Activated naive CD8-positive, alpha-beta T cell treated with anti-CD3 and anti-CD28 coated beads, Interleukin-2, amount 50 U/mL, for 24 hours (primary cell): ENCODE measurements around the gene S100A12.

Experiments used
- ATAC-seq: fragments of 150-1000 bp; cut with Tn5 transposase; one replicate; pipeline ENCODE4 v1.10.0; 2021
- DNase-seq: peaks from one replicate; pipeline ENCODE4 v3.0.0; 2021
- H3K27ac Mint-ChIP-seq: one replicate; pipeline ENCODE4 v1.8.0; 2021; ENCODE audit warnings: mild to moderate bottlenecking, mixed read lengths
- H3K27me3 Mint-ChIP-seq: one replicate; pipeline ENCODE4 v1.8.0; 2021; ENCODE audit warnings: mixed read lengths
- H3K36me3 Mint-ChIP-seq: one replicate; pipeline ENCODE4 v1.8.0; 2021; ENCODE audit warnings: low read depth, mixed read lengths
- H3K4me1 Mint-ChIP-seq: one replicate; pipeline ENCODE4 v1.8.0; 2021; ENCODE audit warnings: mixed read lengths
- H3K4me3 Mint-ChIP-seq: one replicate; pipeline ENCODE4 v1.8.0; 2021; ENCODE audit warnings: mild to moderate bottlenecking, moderate library complexity, mixed read lengths
- H3K9me3 Mint-ChIP-seq: one replicate; pipeline ENCODE4 v1.8.0; 2021; ENCODE audit warnings: mixed read lengths

Gene S100A12

GRCh38 chr1:153389973-153390879, 14.8 kb upstream of the S100A12 start:
- no peak for DNase-seq
- Mint-ChIP-seq H3K27me3 (peaks cover 12% of the 10 kb centered on the region), H3K27ac (no peak overlapping the region), H3K4me3 (no peak overlapping the region), H3K9me3 (no peaks in the 10 kb centered on the region), H3K4me1 (peaks cover 2% of the 10 kb centered on the region), H3K36me3 (no peaks in the 10 kb centered on the region)
- ATAC-seq: no peak

GRCh38 chr1:153389401-153389800, 14.0 kb upstream of the S100A12 start:
- ATAC-seq (no peak), DNase-seq (no peak)
- Mint-ChIP-seq H3K36me3 (no peaks in the 10 kb centered on the region), H3K27me3 (peaks cover 10% of the 10 kb centered on the region), H3K4me3 (no peak overlapping the region), H3K27ac (no peak overlapping the region), H3K9me3 (no peaks in the 10 kb centered on the region), H3K4me1 (peaks cover 2% of the 10 kb centered on the region)

- no peak overlapping the region for H3K4me3 Mint-ChIP-seq
- H3K36me3 Mint-ChIP-seq: no peaks in the 10 kb centered on the region
- no peak for ATAC-seq
- H3K4me1 Mint-ChIP-seq: peaks cover 2% of the 10 kb centered on the region
- H3K9me3 Mint-ChIP-seq: no peaks in the 10 kb centered on the region
- H3K27me3 Mint-ChIP-seq: peaks cover 8% of the 10 kb centered on the region
- no peak for DNase-seq
- no peak overlapping the region for H3K27ac Mint-ChIP-seq
These were observed 12.4 kb upstream of the S100A12 start for GRCh38 chr1:153387785-153388184.

DNA sequence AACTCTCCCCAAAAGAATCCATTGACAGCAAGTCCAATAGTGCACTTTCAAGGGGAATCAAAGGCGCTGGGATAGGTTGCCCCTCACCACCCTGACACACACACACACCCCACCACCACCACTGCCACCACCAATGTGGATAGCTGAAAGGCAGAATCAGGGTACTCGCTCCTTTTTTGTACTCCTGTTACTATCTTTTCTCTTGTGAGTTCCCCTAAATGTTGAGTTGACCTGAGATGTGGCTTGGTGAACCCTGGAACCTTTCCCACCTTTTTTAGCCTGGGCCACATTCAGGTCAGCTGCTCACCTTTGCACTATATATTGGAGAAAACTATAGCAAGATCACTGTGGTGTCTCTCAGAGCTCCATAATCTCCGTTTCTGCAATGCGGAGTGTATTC, 11.6 kb upstream of the S100A12 start:
- H3K9me3 Mint-ChIP-seq: peaks cover 7% of the 10 kb centered on the region

DNA sequence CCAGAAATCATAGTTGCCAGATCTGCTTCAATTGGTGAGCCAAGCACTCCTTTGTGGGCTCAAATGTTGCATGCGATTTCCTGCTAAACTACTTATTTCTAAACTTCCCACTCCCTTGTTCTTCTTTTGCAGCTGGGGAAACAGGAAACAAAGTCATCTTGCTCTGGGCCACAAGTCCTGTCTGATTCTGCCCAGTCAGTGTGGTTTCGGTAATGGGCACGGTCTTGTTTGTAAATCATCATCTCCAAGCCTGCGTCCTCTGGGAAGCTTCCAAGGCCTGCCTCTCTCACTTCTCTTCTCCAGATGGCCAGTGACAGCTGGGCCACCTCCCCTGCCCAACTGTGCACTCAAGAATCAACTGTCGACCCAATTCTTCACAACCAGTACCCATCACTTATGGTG, 11.1 kb upstream of the S100A12 start:
- peaks cover 2% of the 10 kb centered on the region for H3K4me1 Mint-ChIP-seq
- no peak for DNase-seq
- no peaks in the 10 kb centered on the region for H3K36me3 Mint-ChIP-seq
- H3K27ac Mint-ChIP-seq: no peak overlapping the region
- H3K4me3 Mint-ChIP-seq: no peak overlapping the region
- H3K27me3 Mint-ChIP-seq: peaks cover 10% of the 10 kb centered on the region
- H3K9me3 Mint-ChIP-seq: peaks cover 11% of the 10 kb centered on the region
- ATAC-seq: no peak

More for the DNA sequence above, 11.6 kb upstream of the S100A12 start:
- Mint-ChIP-seq H3K4me3 (no peak overlapping the region), H3K27me3 (peaks cover 8% of the 10 kb centered on the region), H3K27ac (no peak overlapping the region), H3K4me1 (peaks cover 2% of the 10 kb centered on the region), H3K36me3 (no peaks in the 10 kb centered on the region)
- no peak for DNase-seq
- ATAC-seq: no peak

- no peak overlapping the region for H3K4me3 Mint-ChIP-seq
- ATAC-seq: no peak
- H3K4me1 Mint-ChIP-seq: peaks cover 2% of the 10 kb centered on the region
- DNase-seq: no peak
- H3K27me3 Mint-ChIP-seq: peaks cover 15% of the 10 kb centered on the region
- H3K36me3 Mint-ChIP-seq: no peaks in the 10 kb centered on the region
- no peak overlapping the region for H3K27ac Mint-ChIP-seq
- peaks cover 18% of the 10 kb centered on the region for H3K9me3 Mint-ChIP-seq
These were observed 9.6 kb upstream of the S100A12 start for GRCh38 chr1:153384958-153385580.

DNA sequence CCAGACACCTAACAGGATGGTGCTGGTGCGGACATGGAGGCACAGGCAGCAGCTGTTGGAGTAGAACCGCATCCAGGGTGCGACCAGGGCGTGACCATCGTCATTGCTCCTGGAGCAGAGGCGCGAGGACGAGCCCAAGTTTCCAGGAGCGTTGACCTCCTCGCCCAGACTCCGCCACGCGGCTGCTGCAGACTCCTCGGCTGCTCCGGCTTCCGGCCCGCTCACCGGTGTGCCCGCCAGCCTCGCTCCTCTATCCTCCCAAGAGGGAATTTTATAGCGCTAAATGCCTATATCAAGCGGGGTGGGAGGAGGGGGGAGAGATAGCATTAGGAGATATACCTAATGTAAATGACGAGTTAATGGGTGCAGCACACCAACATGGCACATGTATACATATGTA, 5.3 kb upstream of the S100A12 start:
- ATAC-seq: no peak
- Mint-ChIP-seq H3K4me1 (no peaks in the 10 kb centered on the region), H3K27ac (no peak overlapping the region), H3K9me3 (peaks cover 18% of the 10 kb centered on the region), H3K27me3 (peaks cover 13% of the 10 kb centered on the region), H3K36me3 (peaks cover 2% of the 10 kb centered on the region), H3K4me3 (no peak overlapping the region)
- DNase-seq: no peak

- H3K27me3 Mint-ChIP-seq: peaks cover 14% of the 10 kb centered on the region
- H3K36me3 Mint-ChIP-seq: peaks cover 2% of the 10 kb centered on the region
- H3K9me3 Mint-ChIP-seq: peaks cover 18% of the 10 kb centered on the region
- ATAC-seq (no peak), DNase-seq (no peak)
- H3K4me1 Mint-ChIP-seq: no peaks in the 10 kb centered on the region
- no peak overlapping the region for H3K27ac Mint-ChIP-seq
- H3K4me3 Mint-ChIP-seq: no peak overlapping the region
These were observed 4.2 kb upstream of the S100A12 start for GRCh38 chr1:153379591-153379990.

GRCh38 chr1:153374071-153374470, 1.4 kb downstream of the S100A12 start:
- H3K27me3 Mint-ChIP-seq: peaks cover 18% of the 10 kb centered on the region
- H3K4me1 Mint-ChIP-seq: no peaks in the 10 kb centered on the region
- no peak overlapping the region for H3K27ac Mint-ChIP-seq
- ATAC-seq: no peak
- H3K4me3 Mint-ChIP-seq: no peak overlapping the region
- H3K36me3 Mint-ChIP-seq: no peaks in the 10 kb centered on the region
- DNase-seq: no peak
- H3K9me3 Mint-ChIP-seq: no peaks in the 10 kb centered on the region

GRCh38 chr1:153372571-153372970, 2.9 kb downstream of the S100A12 start:
- Mint-ChIP-seq H3K27ac (no peak overlapping the region), H3K4me1 (no peaks in the 10 kb centered on the region), H3K9me3 (no peaks in the 10 kb centered on the region), H3K27me3 (peaks cover 13% of the 10 kb centered on the region), H3K4me3 (no peak overlapping the region), H3K36me3 (no peaks in the 10 kb centered on the region)
- DNase-seq (no peak), ATAC-seq (no peak)

- no peaks in the 10 kb centered on the region for H3K9me3 Mint-ChIP-seq
- no peaks in the 10 kb centered on the region for H3K4me1 Mint-ChIP-seq
- ATAC-seq: no peak
- H3K4me3 Mint-ChIP-seq: no peak overlapping the region
- no peak for DNase-seq
- no peaks in the 10 kb centered on the region for H3K36me3 Mint-ChIP-seq
- H3K27me3 Mint-ChIP-seq: peaks cover 13% of the 10 kb centered on the region
- no peak overlapping the region for H3K27ac Mint-ChIP-seq
These were observed 4.2 kb downstream of the S100A12 start for GRCh38 chr1:153371231-153371630.

- Mint-ChIP-seq H3K36me3 (no peaks in the 10 kb centered on the region), H3K4me1 (no peaks in the 10 kb centered on the region), H3K4me3 (no peak overlapping the region), H3K27ac (no peak overlapping the region), H3K27me3 (peaks cover 13% of the 10 kb centered on the region), H3K9me3 (no peaks in the 10 kb centered on the region)
- DNase-seq (no peak), ATAC-seq (no peak)
These were observed 5.3 kb downstream of the S100A12 start for GRCh38 chr1:153370146-153370545.

DNA sequence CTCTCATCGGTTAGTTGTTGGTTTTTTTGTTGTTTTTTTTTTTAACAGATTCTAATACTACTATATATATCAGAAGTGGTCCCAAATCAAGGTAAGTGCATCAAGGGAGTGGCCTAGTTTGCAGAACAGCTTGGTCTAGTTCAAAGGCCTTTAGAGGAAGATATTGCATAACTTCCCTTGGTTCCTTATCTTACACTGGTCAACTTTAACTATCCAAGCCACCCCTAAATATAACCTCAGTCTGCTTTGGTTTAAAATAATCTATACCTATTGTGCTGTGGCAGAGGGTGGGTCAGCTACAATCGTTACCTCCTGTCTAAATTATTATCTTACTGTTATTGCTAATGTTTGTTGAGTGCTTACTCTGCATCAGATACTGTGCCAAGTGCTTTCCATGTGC, 6.9 kb downstream of the S100A12 start:
- H3K9me3 Mint-ChIP-seq: no peaks in the 10 kb centered on the region
- no peaks in the 10 kb centered on the region for H3K4me1 Mint-ChIP-seq
- H3K36me3 Mint-ChIP-seq: no peaks in the 10 kb centered on the region
- no peak overlapping the region for H3K4me3 Mint-ChIP-seq
- peaks cover 14% of the 10 kb centered on the region for H3K27me3 Mint-ChIP-seq
- H3K27ac Mint-ChIP-seq: no peak overlapping the region
- ATAC-seq (no peak), DNase-seq (no peak)

DNA sequence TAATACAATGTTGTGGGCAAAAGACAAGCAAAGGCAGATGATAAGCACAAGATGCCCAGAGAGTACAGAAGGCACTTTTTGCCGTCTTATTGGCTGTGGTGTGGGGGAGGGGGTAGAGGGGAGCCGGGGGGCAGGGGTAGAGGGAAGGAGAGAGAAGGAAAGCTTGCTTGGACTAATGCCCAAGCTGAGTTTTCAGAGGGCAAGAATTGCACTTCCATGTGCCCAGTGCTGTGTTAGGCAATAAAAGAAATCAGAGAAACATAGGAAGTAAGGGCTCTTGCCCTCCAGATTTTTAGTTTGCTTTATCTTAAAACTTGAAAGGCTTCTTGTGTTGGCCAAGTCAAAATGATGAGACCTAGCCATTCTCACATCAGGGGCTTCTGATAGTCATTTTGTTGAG, 8.3 kb downstream of the S100A12 start:
- ATAC-seq (no peak), DNase-seq (no peak)
- H3K4me1 Mint-ChIP-seq: no peaks in the 10 kb centered on the region
- H3K27me3 Mint-ChIP-seq: peaks cover 12% of the 10 kb centered on the region
- H3K36me3 Mint-ChIP-seq: no peaks in the 10 kb centered on the region
- no peaks in the 10 kb centered on the region for H3K9me3 Mint-ChIP-seq
- H3K27ac Mint-ChIP-seq: no peak overlapping the region
- H3K4me3 Mint-ChIP-seq: no peak overlapping the region

- H3K27me3 Mint-ChIP-seq: peaks cover 9% of the 10 kb centered on the region
- no peaks in the 10 kb centered on the region for H3K4me1 Mint-ChIP-seq
- DNase-seq (no peak), ATAC-seq (no peak)
- H3K27ac Mint-ChIP-seq: no peak overlapping the region
- H3K36me3 Mint-ChIP-seq: no peaks in the 10 kb centered on the region
- H3K4me3 Mint-ChIP-seq: no peak overlapping the region
- no peaks in the 10 kb centered on the region for H3K9me3 Mint-ChIP-seq
These were observed 9.2 kb downstream of the S100A12 start for GRCh38 chr1:153366261-153366660.
